H9 (cell line): ENCODE measurements around the gene MUTYH. TPM values are rescaled to one million over a fixed set of nuclear protein-coding genes. Genes with fewer than 3 reads are reported as not detected.

Experiments
- DNase-seq: peaks from one replicate; pipeline ENCODE4 v3.0.0-alpha.2; 2017
- H2AFZ ChIP-seq: one replicate; pipeline ENCODE4 v1.6.1; 2013; ENCODE audit warnings: mild to moderate bottlenecking, low read length, control low read depth, moderate library complexity
- H2AK5ac ChIP-seq: 2 replicates; pipeline ENCODE4 v1.6.1; 2013; ENCODE audit warnings: low read length, control low read depth, mixed read lengths; ENCODE audit not compliant: insufficient read length
- H2BK120ac ChIP-seq: one replicate; pipeline ENCODE4 v1.6.1; 2013; ENCODE audit warnings: low read depth, mild to moderate bottlenecking, low read length, control low read depth, inconsistent platforms; ENCODE audit not compliant: poor library complexity, severe bottlenecking
- H2BK12ac ChIP-seq: 2 replicates; pipeline ENCODE4 v1.6.1; 2013; ENCODE audit warnings: low read length, control low read depth, mixed read lengths, low read depth; ENCODE audit not compliant: insufficient read length
- H2BK15ac ChIP-seq: 2 replicates; pipeline ENCODE4 v1.6.1; 2013; ENCODE audit warnings: low read depth, low read length, control low read depth
- H2BK20ac ChIP-seq: one replicate; pipeline ENCODE4 v1.6.1; 2013; ENCODE audit warnings: low read depth, mild to moderate bottlenecking, low read length, control low read depth, inconsistent platforms; ENCODE audit not compliant: poor library complexity, severe bottlenecking
- H2BK5ac ChIP-seq: 2 replicates; pipeline ENCODE4 v1.6.1; 2013; ENCODE audit warnings: low read length, control low read depth, mixed read lengths; ENCODE audit not compliant: insufficient read length
- H3K14ac ChIP-seq: 2 replicates; pipeline ENCODE4 v1.6.1; 2013; ENCODE audit warnings: low read length, control low read depth; ENCODE audit not compliant: insufficient read depth
- H3K18ac ChIP-seq: 2 replicates; pipeline ENCODE4 v1.6.1; 2013; ENCODE audit warnings: low read depth, mild to moderate bottlenecking, mixed read lengths, low read length, control low read depth; ENCODE audit not compliant: insufficient read length
- H3K23ac ChIP-seq: 2 replicates; pipeline ENCODE4 v1.6.1; 2013; ENCODE audit warnings: low read length, control low read depth, mixed read lengths, low read depth; ENCODE audit not compliant: insufficient read length
- H3K23me2 ChIP-seq: 2 replicates; pipeline ENCODE4 v1.6.1; 2013; ENCODE audit warnings: low read depth, mild to moderate bottlenecking, mixed read lengths, low read length, control low read depth; ENCODE audit not compliant: insufficient read length, poor library complexity, severe bottlenecking
- H3K27ac ChIP-seq: 2 replicates; pipeline ENCODE4 v1.5.1; 2013; ENCODE audit warnings: low read length, control low read depth, mixed read lengths, low read depth; ENCODE audit not compliant: insufficient read length
- H3K27me3 ChIP-seq: 2 replicates; pipeline ENCODE4 v1.6.1; 2013; ENCODE audit warnings: low read length, control low read depth, inconsistent platforms; ENCODE audit not compliant: insufficient read depth
- H3K4ac ChIP-seq: 2 replicates; pipeline ENCODE4 v1.6.1; 2013; ENCODE audit warnings: low read depth, mild to moderate bottlenecking, control low read depth, inconsistent platforms, low read length, moderate library complexity
- H3K4me1 ChIP-seq: 2 replicates; pipeline ENCODE4 v1.6.1; 2013; ENCODE audit warnings: low read length, control low read depth, inconsistent platforms; ENCODE audit not compliant: insufficient read depth
- H3K4me2 ChIP-seq: 2 replicates; pipeline ENCODE4 v1.6.1; 2013; ENCODE audit warnings: low read length, control low read depth, mixed read lengths; ENCODE audit not compliant: insufficient read length, insufficient read depth
- H3K56ac ChIP-seq: 2 replicates; pipeline ENCODE4 v1.6.1; 2013; ENCODE audit warnings: low read depth, mild to moderate bottlenecking, mixed read lengths, low read length, control low read depth; ENCODE audit not compliant: insufficient read length
- H3K79me1 ChIP-seq: 2 replicates; pipeline ENCODE4 v1.6.1; 2013; ENCODE audit warnings: low read depth, mild to moderate bottlenecking, moderate library complexity, low read length, control low read depth, inconsistent platforms; ENCODE audit not compliant: insufficient read depth, poor library complexity, severe bottlenecking
- H3K79me2 ChIP-seq: 2 replicates; pipeline ENCODE4 v1.6.1; 2013; ENCODE audit warnings: low read length, control low read depth, inconsistent platforms; ENCODE audit not compliant: insufficient read depth
- H3K9ac ChIP-seq: 2 replicates; pipeline ENCODE4 v1.6.1; 2013; ENCODE audit warnings: low read length, control low read depth, mixed read lengths; ENCODE audit not compliant: insufficient read length; ENCODE audit errors: extremely low read depth
- H3K9me3 ChIP-seq: one replicate; pipeline ENCODE4 v1.6.1; 2013; ENCODE audit warnings: low read depth, low read length, inconsistent platforms; ENCODE audit not compliant: control insufficient read depth
- H3T11ph ChIP-seq: one replicate; pipeline ENCODE4 v1.6.1; 2013; ENCODE audit warnings: mild to moderate bottlenecking, low read length, control low read depth, inconsistent platforms
- H4K20me1 ChIP-seq: one replicate; pipeline ENCODE4 v1.6.1; 2013; ENCODE audit not compliant: control insufficient read depth, insufficient read length, insufficient read depth
- H4K5ac ChIP-seq: 2 replicates; pipeline ENCODE4 v1.6.1; 2013; ENCODE audit warnings: low read depth, mild to moderate bottlenecking, mixed read lengths, low read length, control low read depth; ENCODE audit not compliant: insufficient read length
- H4K8ac ChIP-seq: replicated peaks from 2 replicates; pipeline ENCODE4 v1.6.1; 2013; ENCODE audit warnings: low read length, control low read depth, mixed read lengths, low read depth; ENCODE audit not compliant: insufficient read length
- H4K91ac ChIP-seq: 2 replicates; pipeline ENCODE4 v1.6.1; 2013; ENCODE audit warnings: low read depth, mild to moderate bottlenecking, moderate library complexity, mixed read lengths, low read length, control low read depth; ENCODE audit not compliant: insufficient read length
- H3K27ac Mint-ChIP-seq, 3 experiments: 2 replicates in 2 of 3; 3 replicates in 1 of 3; pipeline ENCODE4 v1.8.0; 2020 to 2021; ENCODE audit warnings: mixed read lengths in 3 of 3, mild to moderate bottlenecking in 1 of 3, moderate library complexity in 1 of 3
- H3K27me3 Mint-ChIP-seq: 2 replicates; pipeline ENCODE4 v1.8.0; 2021; ENCODE audit warnings: low read depth, mild to moderate bottlenecking, moderate library complexity, mixed read lengths
- H3K36me3 Mint-ChIP-seq, 3 experiments: 2 replicates in 2 of 3; 3 replicates in 1 of 3; pipeline ENCODE4 v1.8.0; 2020 to 2021; ENCODE audit warnings: low read depth in 3 of 3, mixed read lengths in 3 of 3; ENCODE audit not compliant: insufficient read depth in 1 of 3
- H3K4me1 Mint-ChIP-seq, 2 experiments: 2 replicates each; pipeline ENCODE4 v1.8.0; 2020; ENCODE audit warnings: mixed read lengths in 2 of 2
- H3K4me3 Mint-ChIP-seq, 2 experiments: 2 replicates in 1 of 2; 3 replicates in 1 of 2; pipeline ENCODE4 v1.8.0; 2020 to 2021; ENCODE audit warnings: mild to moderate bottlenecking in 2 of 2, mixed read lengths in 2 of 2, moderate library complexity in 1 of 2
- H3K9me3 Mint-ChIP-seq, 2 experiments: 2 replicates in 1 of 2; 3 replicates in 1 of 2; pipeline ENCODE4 v1.8.0; 2020; ENCODE audit warnings: mild to moderate bottlenecking in 2 of 2, mixed read lengths in 2 of 2, moderate library complexity in 1 of 2
- CTCF ChIP-seq: fragments of 200-600 bp; sonication (generic); conservative IDR thresholded peaks from 3 replicates; pipeline ENCODE4 v1.8.0; 2021; ENCODE audit warnings: antibody characterized with exemption, mild to moderate bottlenecking
- WGBS: extraction: QIAGEN DNeasy Blood & Tissue Kit; methylation state at CpG from one replicate; pipeline ENCODE4 v1.1.7; 2013; ENCODE audit warnings: missing lambda C conversion rate, low lambda C conversion rate, mixed read lengths; ENCODE audit not compliant: insufficient read length; ENCODE audit errors: extremely low coverage; 5-methylcytosine and 5-hydroxymethylcytosine counted together
- total RNA-seq: library from RNA; stranded (reverse); gene quantifications from 2 replicates; pipeline ENCODE4 v1.2.1, GENCODE V29; 2021

MUTYH gene
- total RNA-seq, 1 experiment from 2014 or later = 52.6 TPM

GRCh38 chr1:45322486-45323040 is 17.7 kb downstream of the MUTYH start:
- Histone ChIP-seq H2BK5ac (no peak overlapping the region), H3K9me3 (no peaks in the 10 kb centered on the region), H2BK20ac (no peak overlapping the region), H3K23ac (no peak overlapping the region), H3K4me1 (peaks cover 2% of the 10 kb centered on the region; the same call in 1 of the 2 replicates), H3K4me2 (no peak overlapping the region), H3K79me1 (no peaks in the 10 kb centered on the region), H3K18ac (no peak overlapping the region), H3K79me2 (no peaks in the 10 kb centered on the region), H4K20me1 (no peaks in the 10 kb centered on the region), H3K14ac (no peak overlapping the region), H4K8ac (no peak overlapping the region), H2BK15ac (no peak overlapping the region), H3K27ac (no peak overlapping the region), H4K5ac (no peak overlapping the region), H2BK12ac (no peak overlapping the region), H3K4ac (no peak overlapping the region; the same call in 1 of the 2 replicates), H4K91ac (no peak overlapping the region), H3K56ac (no peak overlapping the region), H3T11ph (no peak overlapping the region), H2AFZ (no peak overlapping the region), H2AK5ac (no peak overlapping the region), H2BK120ac (no peak overlapping the region), H3K9ac (no peak overlapping the region), H3K23me2 (peaks cover 6% of the 10 kb centered on the region), H3K27me3 (no peaks in the 10 kb centered on the region)
- WGBS = no CpG with 5 or more reads among the region's 10 CpGs
- DNase-seq = no peak
- H3K36me3 Mint-ChIP-seq = peaks cover 3 to 12% (median 3%) of the 10 kb centered on the region in 3 experiments; a peak in 4 of 7 replicates
- peak overlapping the region in 1 of 2 experiments; percentile 24; a peak in 1 of 5 replicates for H3K4me3 Mint-ChIP-seq
- H3K27me3 Mint-ChIP-seq = no peaks in the 10 kb centered on the region
- TF ChIP-seq CTCF = no peak
- peaks cover 31 to 37% of the 10 kb centered on the region in 2 experiments for H3K4me1 Mint-ChIP-seq
- H3K9me3 Mint-ChIP-seq = peaks cover 3 to 11% of the 10 kb centered on the region in 2 experiments; a peak in 4 of 5 replicates
- peak overlapping the region in 1 of 3 experiments; percentile 10; a peak in 1 of 7 replicates for H3K27ac Mint-ChIP-seq
